Measurements from ENCODE around the gene XYLB.
"Not testable (repeated sequence)": the region's sequence is repeated elsewhere in the genome, so short reads cannot be mapped to it uniquely, and the experiment has no call there.

The XYLB gene

GRCh38 chr3:38396861-38397260, 50.3 kb downstream of the XYLB start:
- DNase-seq = no peak

- DNase-seq = no peak
Observed at GRCh38 chr3:38397320-38397719, 50.7 kb downstream of the XYLB start.

- no peak for DNase-seq
Observed at GRCh38 chr3:38401246-38401962, 54.8 kb downstream of the XYLB start.

- DNase-seq = no peak
Observed at GRCh38 chr3:38404286-38404685, 57.7 kb downstream of the XYLB start.

- no peak for DNase-seq
Observed at GRCh38 chr3:38411591-38411990, 65.0 kb downstream of the XYLB start.

GRCh38 chr3:38420758-38421157, 74.2 kb downstream of the XYLB start:
- DNase-seq = not testable (repeated sequence)

GRCh38 chr3:38421679-38422336, 75.2 kb downstream of the XYLB start:
- no peak for DNase-seq

GRCh38 chr3:38426798-38427426, 80.3 kb downstream of the XYLB start:
- not testable (repeated sequence) for DNase-seq

GRCh38 chr3:38432871-38433658, 86.5 kb downstream of the XYLB start:
- not testable (repeated sequence) for DNase-seq

GRCh38 chr3:38433661-38434060, 87.1 kb downstream of the XYLB start:
- not testable (repeated sequence) for DNase-seq

GRCh38 chr3:38438436-38439069, 92.0 kb downstream of the XYLB start:
- not testable (repeated sequence) for DNase-seq

- not testable (repeated sequence) for DNase-seq
Observed at GRCh38 chr3:38443205-38443604, 96.6 kb downstream of the XYLB start.

GRCh38 chr3:38446085-38446686, 99.6 kb downstream of the XYLB start:
- DNase-seq = no peak

GRCh38 chr3:38446812-38447211, 100.2 kb downstream of the XYLB start:
- no peak for DNase-seq

- no peak for DNase-seq
Observed at GRCh38 chr3:38450853-38451252, 104.3 kb downstream of the XYLB start.

GRCh38 chr3:38453075-38453912, 106.7 kb downstream of the XYLB start, which contains the start of gene ACVR2B:
Gene ACVR2B, plus strand, starts transcription at chr3:38453890. Its CDS starts 433 bp downstream, at chr3:38454323.
- peak in 13 of 14 donors; percentile 40 to 90 (median 80) for DNase-seq

- DNase-seq = peak in 1 of 14 donors; percentile 47
Observed at GRCh38 chr3:38453913-38454177, 107.3 kb downstream of the XYLB start.

GRCh38 chr3:38454178-38454883, 107.7 kb downstream of the XYLB start:
- peak in 7 of 14 donors; percentile 24 to 66 (median 55) for DNase-seq

GRCh38 chr3:38454884-38455638, 108.5 kb downstream of the XYLB start:
- peak in 9 of 14 donors; percentile 27 to 80 (median 49) for DNase-seq

Measured in C1 segment of cervical spinal cord (tissue), 14 donors.